Stimulated activated CD4-positive, alpha-beta T cell treated with anti-CD3 and anti-CD28 coated beads, Interleukin-15, amount 100 ng/mL, for 1 hour (primary cell): Measurements from ENCODE around the gene OR1J4.
"Not testable (repeated sequence)": the region's sequence is repeated elsewhere in the genome, so short reads cannot be mapped to it uniquely, and the experiment has no call there.

Source experiments
- DNase-seq, 2 donors: peaks; one replicate each; pipeline ENCODE4 v3.0.0-alpha.2; 2020; ENCODE audit warnings: low read depth in 1 of 2, low spot score in 1 of 2

The OR1J4 gene

GRCh38 chr9:122518841-122519240, at the start of gene OR1J4:
OR1J4 (plus strand) TSS chr9:122519141; CDS start chr9:122519141, 0 bp downstream.
- DNase-seq = no peak

GRCh38 chr9:122474561-122474960, 44.4 kb upstream of the OR1J4 start:
- no peak for DNase-seq

GRCh38 chr9:122475717-122476116, 43.2 kb upstream of the OR1J4 start:
- no peak for DNase-seq

- DNase-seq = no peak
These were observed 41.6 kb upstream of the OR1J4 start for GRCh38 chr9:122477346-122477745.

- no peak for DNase-seq
These were observed 41.1 kb upstream of the OR1J4 start, which contains the start of gene OR1J1 for GRCh38 chr9:122477826-122478225. OR1J1 (minus strand) TSS chr9:122477926; CDS start chr9:122477926, 0 bp downstream.

- DNase-seq = no peak
These were observed 39.9 kb upstream of the OR1J4 start for GRCh38 chr9:122479062-122479461.

GRCh38 chr9:122498883-122499288, 20.1 kb upstream of the OR1J4 start:
- DNase-seq = no peak

GRCh38 chr9:122506964-122507363, 12.0 kb upstream of the OR1J4 start:
- no peak for DNase-seq

GRCh38 chr9:122510502-122510901, 8.4 kb upstream of the OR1J4 start, which contains the start of gene OR1J2:
OR1J2 (plus strand) TSS chr9:122510802; CDS start chr9:122510802, 0 bp downstream.
- no peak for DNase-seq

GRCh38 chr9:122518226-122518625, 715 bp upstream of the OR1J4 start:
- DNase-seq = no peak

- no peak for DNase-seq
These were observed 435 bp downstream of the OR1J4 start for GRCh38 chr9:122519376-122519775.

- no peak for DNase-seq
These were observed 7.7 kb downstream of the OR1J4 start for GRCh38 chr9:122526602-122527001.

- DNase-seq = no peak
These were observed 8.3 kb downstream of the OR1J4 start, which contains the start of gene OR1N1 for GRCh38 chr9:122527193-122527592. OR1N1 (minus strand) TSS chr9:122527293; CDS start chr9:122527293, 0 bp downstream.

GRCh38 chr9:122531157-122531556, 12.2 kb downstream of the OR1J4 start:
- not testable (repeated sequence) for DNase-seq

- DNase-seq = no peak
These were observed 17.2 kb downstream of the OR1J4 start for GRCh38 chr9:122536134-122536533.

- DNase-seq = not testable (repeated sequence)
These were observed 18.1 kb downstream of the OR1J4 start for GRCh38 chr9:122537066-122537465.

- no peak for DNase-seq
These were observed 19.8 kb downstream of the OR1J4 start for GRCh38 chr9:122538757-122539156.

GRCh38 chr9:122546196-122546595, 27.3 kb downstream of the OR1J4 start:
- no peak for DNase-seq

GRCh38 chr9:122551371-122551770, 32.4 kb downstream of the OR1J4 start:
- DNase-seq = no peak

GRCh38 chr9:122552812-122553211, 33.9 kb downstream of the OR1J4 start, which contains the start of gene OR1N2:
OR1N2 (plus strand) TSS chr9:122553112; CDS start chr9:122553212, 100 bp downstream.
- DNase-seq = no peak

GRCh38 chr9:122561446-122561845, 42.5 kb downstream of the OR1J4 start:
- DNase-seq = no peak

- DNase-seq = no peak
These were observed 43.3 kb downstream of the OR1J4 start for GRCh38 chr9:122562134-122562760.

GRCh38 chr9:122567901-122568300, 49.0 kb downstream of the OR1J4 start:
- no peak for DNase-seq
